Colonic mucosa (tissue), 4 donors: ENCODE data around the gene RPL14. TPM values are rescaled to one million over a fixed set of nuclear protein-coding genes. Genes with fewer than 3 reads are reported as not detected.

Source experiments
- DNase-seq: peaks from one replicate; pipeline ENCODE4 v3.0.0-alpha.2; 2020
- H3K27ac ChIP-seq: fragments of 200-600 bp; one replicate; pipeline ENCODE4 v1.8.0; 2021
- H3K27me3 ChIP-seq: fragments of 200-600 bp; one replicate; pipeline ENCODE4 v1.8.0; 2021
- H3K36me3 ChIP-seq: fragments of 200-600 bp; one replicate; pipeline ENCODE4 v1.8.0; 2021
- H3K4me1 ChIP-seq: fragments of 200-600 bp; one replicate; pipeline ENCODE4 v1.8.0; 2021; ENCODE audit warnings: mild to moderate bottlenecking
- H3K4me3 ChIP-seq: fragments of 200-600 bp; one replicate; pipeline ENCODE4 v1.8.0; 2021
- H3K9ac ChIP-seq, 2 donors: one replicate each; pipeline ENCODE4 v1.7.0; 2013; ENCODE audit warnings: control low read depth in 2 of 2, low read depth in 2 of 2, low read length in 2 of 2
- H3K9me3 ChIP-seq: fragments of 200-600 bp; one replicate; pipeline ENCODE4 v1.8.0; 2021
- CTCF ChIP-seq: fragments of 200-600 bp; IDR thresholded peaks from one replicate; pipeline ENCODE4 v1.8.0; 2022; ENCODE audit warnings: antibody characterized with exemption, mild to moderate bottlenecking
- intact Hi-C: fragments of 100-400 bp; cut with DNase I; formaldehyde crosslinking; loops from one replicate; pipeline ENCODE4 v1.14.1; 2022
- total RNA-seq, 2 donors: library from RNA; stranded (reverse); fragmentation: NEBNext Ultra II Directional in 1 of 2; extraction: Animal tissue kit (Norgen Biotek cat#: 25700) in 1 of 2; gene quantifications; one replicate each; pipeline ENCODE4 v1.2.1, GENCODE V29; 2021
- donor health status: healthy.
- donor health status: DM: no; HTN: no; CAD: no.
- donor health status: DM: no; HTN: no; CAD: no.

Gene RPL14
- total RNA-seq, 2 donors from 2014 or later = 1,699 to 1,906 TPM

- H3K36me3 ChIP-seq = no peaks in the 10 kb centered on the region
- DNase-seq = no peak
Measured at GRCh38 chr3:40427045-40427669, 30.0 kb upstream of the RPL14 start.

GRCh38 chr3:40432793-40433192, 24.3 kb upstream of the RPL14 start:
- H3K4me3 ChIP-seq = no peak overlapping the region
- H3K27ac ChIP-seq = no peak overlapping the region
- no peak for TF ChIP-seq CTCF
- DNase-seq = no peak
- no peak overlapping the region for H3K9ac ChIP-seq
- H3K4me1 ChIP-seq = no peaks in the 10 kb centered on the region
- H3K36me3 ChIP-seq = no peaks in the 10 kb centered on the region
- no peaks in the 10 kb centered on the region for H3K27me3 ChIP-seq
- intact Hi-C loops = no loop called here
- H3K9me3 ChIP-seq = no peaks in the 10 kb centered on the region

More at GRCh38 chr3:40427045-40427669, 30.0 kb upstream of the RPL14 start:
- TF ChIP-seq CTCF = no peak
- intact Hi-C loops = no loop called here
- Histone ChIP-seq H3K27ac (no peak overlapping the region), H3K4me1 (no peaks in the 10 kb centered on the region), H3K27me3 (no peaks in the 10 kb centered on the region), H3K4me3 (no peak overlapping the region), H3K9ac (no peak overlapping the region), H3K9me3 (no peaks in the 10 kb centered on the region)

GRCh38 chr3:40437889-40438288, 19.2 kb upstream of the RPL14 start:
- intact Hi-C loops = no loop called here
- TF ChIP-seq CTCF = no peak
- no peaks in the 10 kb centered on the region for H3K9me3 ChIP-seq

GRCh38 chr3:40445062-40445461, 12.1 kb upstream of the RPL14 start:
- H3K27me3 ChIP-seq = no peaks in the 10 kb centered on the region
- no peak for DNase-seq
- no peak overlapping the region for H3K9ac ChIP-seq
- no peaks in the 10 kb centered on the region for H3K4me1 ChIP-seq
- TF ChIP-seq CTCF = no peak
- intact Hi-C loops = no loop called here
- H3K27ac ChIP-seq = no peak overlapping the region
- H3K4me3 ChIP-seq = no peak overlapping the region
- H3K9me3 ChIP-seq = no peaks in the 10 kb centered on the region
- no peaks in the 10 kb centered on the region for H3K36me3 ChIP-seq

More at GRCh38 chr3:40437889-40438288, 19.2 kb upstream of the RPL14 start:
- Histone ChIP-seq H3K27ac (no peak overlapping the region), H3K4me3 (no peak overlapping the region), H3K4me1 (no peaks in the 10 kb centered on the region), H3K27me3 (no peaks in the 10 kb centered on the region), H3K9ac (no peak overlapping the region), H3K36me3 (no peaks in the 10 kb centered on the region)
- DNase-seq = no peak

GRCh38 chr3:40445880-40446279, 11.3 kb upstream of the RPL14 start:
- no peak overlapping the region for H3K9ac ChIP-seq
- no peak for TF ChIP-seq CTCF

More at GRCh38 chr3:40445880-40446279, 11.3 kb upstream of the RPL14 start:
- no peaks in the 10 kb centered on the region for H3K36me3 ChIP-seq
- H3K9me3 ChIP-seq = no peaks in the 10 kb centered on the region
- H3K4me3 ChIP-seq = no peak overlapping the region
- no peaks in the 10 kb centered on the region for H3K4me1 ChIP-seq
- intact Hi-C loops = no loop called here
- no peak overlapping the region for H3K27ac ChIP-seq
- no peak for DNase-seq
- no peaks in the 10 kb centered on the region for H3K27me3 ChIP-seq
